GM21390 (cell line): ENCODE data around the gene ODF2.
"Not testable (repeated sequence)": the region's sequence is repeated elsewhere in the genome, so short reads cannot be mapped to it uniquely, and the experiment has no call there.

Experiments used
- ATAC-seq: cut with Tn5 transposase; IDR thresholded peaks from one replicate; pipeline ENCODE4 v1.9.1; 2021; ENCODE audit not compliant: unreplicated experiment

ODF2 gene

DNA sequence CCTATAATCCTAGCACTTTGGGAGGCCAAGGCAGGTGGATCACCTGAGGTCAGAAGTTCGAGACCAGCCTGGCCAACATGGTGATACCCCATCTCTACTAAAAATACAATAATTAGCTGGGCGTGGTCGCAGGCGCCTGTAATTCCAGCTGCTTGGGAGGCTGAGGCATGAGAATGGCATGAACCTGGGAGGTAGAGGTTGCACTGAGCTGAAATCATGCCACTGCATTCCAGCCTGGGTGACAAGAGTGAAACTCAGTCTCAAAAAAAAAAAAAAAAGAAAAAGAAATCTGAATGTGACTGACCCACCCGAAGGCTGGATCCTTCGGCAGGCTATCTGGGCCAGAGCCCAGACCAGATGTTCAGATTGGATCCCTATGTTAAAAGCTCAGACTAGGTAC, 32.5 kb upstream of the ODF2 start:
- ATAC-seq = not testable (repeated sequence)

DNA sequence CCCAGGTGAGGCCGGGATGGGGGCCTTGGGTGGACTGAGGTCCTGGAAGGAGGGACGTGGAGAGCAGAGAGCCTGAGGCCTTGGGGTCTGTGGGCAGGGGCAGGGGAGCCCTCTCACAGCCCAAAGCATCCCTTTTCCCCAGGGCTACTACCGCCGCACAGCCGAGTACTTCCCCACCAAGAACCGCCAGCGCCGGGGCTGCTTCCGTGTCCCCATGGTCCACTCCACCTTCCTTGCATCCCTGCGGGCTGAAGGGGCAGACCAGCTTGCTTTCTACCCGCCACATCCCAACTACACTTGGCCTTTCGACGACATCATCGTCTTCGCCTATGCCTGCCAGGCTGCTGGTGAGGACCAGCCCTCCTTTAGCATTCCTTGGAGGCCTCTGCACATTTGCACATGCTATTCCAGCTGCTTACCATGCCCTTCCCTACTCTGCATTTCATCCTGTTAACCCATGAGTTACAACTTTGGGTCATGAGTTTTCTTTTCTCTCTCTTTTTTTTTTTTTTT, 31.5 kb upstream of the ODF2 start:
- ATAC-seq = no peak

DNA sequence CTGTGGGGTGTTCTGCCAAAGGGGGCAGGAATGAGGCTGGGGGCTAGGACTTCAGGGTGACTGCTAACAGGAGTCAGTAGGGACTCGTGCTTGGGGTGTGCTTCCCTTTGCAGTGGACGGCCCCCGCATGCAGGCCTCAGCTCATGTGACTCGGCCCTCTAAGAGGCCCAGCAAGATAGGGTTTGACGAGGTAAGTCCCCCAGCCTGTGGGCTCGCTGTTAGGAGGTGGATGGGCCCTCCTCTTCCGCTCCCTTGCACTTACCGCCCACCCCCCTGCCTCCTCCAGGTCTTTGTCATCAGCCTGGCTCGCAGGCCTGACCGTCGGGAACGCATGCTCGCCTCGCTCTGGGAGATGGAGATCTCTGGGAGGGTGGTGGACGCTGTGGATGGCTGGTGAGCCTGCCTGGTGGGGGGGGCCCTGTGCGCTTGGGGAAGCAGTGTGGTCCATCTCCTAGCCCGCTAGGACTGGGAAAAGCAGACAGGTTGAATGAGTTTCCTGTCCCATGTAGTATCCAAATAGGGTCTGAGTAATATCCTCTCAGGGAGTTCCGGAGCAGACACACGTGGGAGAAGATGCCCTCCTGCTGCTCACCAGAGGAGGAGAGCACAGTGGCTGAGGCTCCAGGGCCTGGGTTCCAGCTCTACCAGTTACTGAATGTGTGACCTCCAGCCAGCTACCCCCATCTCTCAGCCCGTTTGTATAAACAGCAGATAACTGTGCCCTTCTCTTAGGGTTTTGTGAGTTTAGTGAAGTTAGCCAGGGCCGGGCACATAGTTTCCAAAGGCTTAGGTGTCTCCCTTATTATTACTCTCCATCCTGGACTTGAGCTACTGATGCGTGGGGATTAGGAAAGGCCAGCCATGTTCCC, 26.9 kb upstream of the ODF2 start:
- no peak for ATAC-seq

DNA sequence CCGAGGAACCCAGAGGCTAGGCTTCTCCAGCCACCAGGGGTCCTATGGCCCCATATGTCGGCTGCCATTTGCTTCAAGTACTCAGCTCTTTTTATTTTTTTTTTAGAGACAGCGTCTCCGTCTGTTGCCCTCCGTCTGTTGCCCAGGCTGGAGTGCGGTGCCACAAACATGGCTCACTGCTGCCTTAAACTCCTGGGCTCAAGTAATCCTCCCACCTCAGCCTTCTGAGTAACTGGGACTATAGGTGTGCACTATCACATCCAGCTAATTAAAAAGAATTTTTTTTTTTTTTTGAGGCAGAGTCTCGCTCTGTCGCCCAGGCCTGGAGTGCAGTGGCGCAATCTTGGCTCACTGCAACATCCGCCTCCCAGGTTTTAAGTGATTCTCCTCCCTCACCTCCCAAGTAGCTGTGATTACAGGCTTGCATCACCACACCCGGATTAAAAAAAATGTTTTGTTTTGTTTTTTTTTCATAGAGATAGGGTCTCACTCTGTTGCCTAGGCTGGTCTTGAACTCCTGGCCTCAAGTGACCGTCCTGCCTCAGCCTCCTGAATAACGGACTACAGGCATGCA, 26.2 kb upstream of the ODF2 start:
- ATAC-seq = no peak

DNA sequence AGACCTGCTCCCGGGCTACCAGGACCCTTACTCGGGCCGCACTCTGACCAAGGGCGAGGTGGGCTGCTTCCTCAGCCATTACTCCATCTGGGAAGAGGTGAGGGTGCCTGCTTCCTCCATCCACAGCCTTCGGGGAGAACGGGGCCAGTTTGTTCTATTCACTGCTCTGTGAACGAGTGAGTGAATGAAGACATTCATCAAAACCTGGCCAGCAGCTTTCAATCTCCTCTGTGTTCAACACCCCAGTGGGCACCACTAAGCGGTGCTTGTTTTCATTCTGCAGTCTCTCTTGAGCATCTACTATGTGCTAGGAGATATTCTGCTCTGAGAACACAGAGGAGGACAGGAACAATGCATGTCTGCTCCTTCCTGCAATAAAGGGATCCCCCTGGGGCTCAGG, 24.6 kb upstream of the ODF2 start:
- ATAC-seq = no peak

DNA sequence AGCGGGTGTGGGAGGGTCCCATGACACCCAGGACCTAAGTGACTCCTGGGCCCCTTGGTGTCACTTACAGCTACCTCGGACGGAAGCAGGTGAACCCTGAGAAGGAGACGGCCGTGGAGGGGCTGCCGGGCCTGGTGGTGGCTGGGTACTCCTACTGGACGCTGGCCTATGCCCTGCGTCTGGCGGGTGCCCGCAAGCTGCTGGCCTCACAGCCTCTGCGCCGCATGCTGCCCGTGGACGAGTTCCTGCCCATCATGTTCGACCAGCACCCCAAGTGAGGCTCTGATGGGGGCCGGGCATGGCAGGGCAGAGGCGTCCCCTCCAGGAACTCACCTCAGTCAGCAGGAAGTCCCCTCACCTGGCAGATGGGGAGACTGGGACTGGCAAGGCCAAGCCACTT, 21.5 kb upstream of the ODF2 start:
- no peak for ATAC-seq

DNA sequence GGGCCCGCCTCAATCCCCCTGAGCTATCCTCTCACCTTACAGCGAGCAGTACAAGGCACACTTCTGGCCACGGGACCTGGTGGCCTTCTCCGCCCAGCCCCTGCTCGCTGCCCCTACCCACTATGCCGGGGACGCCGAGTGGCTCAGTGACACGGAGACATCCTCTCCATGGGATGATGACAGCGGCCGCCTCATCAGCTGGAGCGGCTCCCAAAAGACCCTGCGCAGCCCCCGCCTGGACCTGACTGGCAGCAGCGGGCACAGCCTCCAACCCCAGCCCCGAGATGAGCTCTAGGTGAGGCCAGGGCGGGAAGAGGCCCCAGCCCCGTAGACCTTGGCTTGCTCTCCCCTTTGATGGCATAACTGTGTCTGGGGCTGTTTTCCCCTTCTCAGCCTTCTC, 20.2 kb upstream of the ODF2 start:
- ATAC-seq = no peak

DNA sequence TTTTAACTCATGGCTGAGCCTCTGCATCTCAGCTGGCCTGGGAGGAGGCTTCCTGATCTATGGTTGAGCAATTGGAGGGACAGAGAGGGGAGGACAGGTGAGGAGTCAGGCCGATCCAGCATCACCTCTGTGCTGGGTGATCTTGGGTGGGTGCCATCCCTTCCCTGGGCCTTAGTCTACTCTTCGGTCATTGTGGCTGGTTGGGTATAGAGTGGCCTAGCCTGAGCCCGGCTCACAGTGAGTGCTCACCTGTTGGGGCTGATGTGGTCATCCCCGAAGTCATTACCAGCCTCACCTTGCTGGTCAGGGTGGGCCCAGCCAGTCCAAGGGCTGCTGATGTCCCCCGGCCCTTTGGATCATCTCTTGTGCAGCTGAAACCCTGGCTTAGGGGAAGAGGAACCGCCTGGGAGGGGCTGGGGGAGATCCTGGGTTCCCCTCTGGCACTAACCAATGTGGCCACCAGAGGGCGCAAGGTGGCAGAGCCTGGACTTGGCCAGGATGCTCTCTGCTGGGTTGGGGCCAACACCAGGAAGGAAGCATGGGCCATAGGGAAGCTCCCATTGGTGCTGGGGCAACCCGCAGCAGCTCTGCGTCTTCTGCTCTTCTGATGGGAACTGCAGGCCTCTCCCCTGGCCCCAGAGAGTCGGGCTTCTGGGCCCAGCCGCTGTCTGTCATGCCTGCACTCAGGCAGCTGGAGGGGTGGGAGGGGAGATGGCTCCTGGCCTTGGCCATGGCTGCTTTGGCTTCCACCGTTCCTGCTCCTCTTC, 17.3 kb upstream of the ODF2 start:
- no peak for ATAC-seq

DNA sequence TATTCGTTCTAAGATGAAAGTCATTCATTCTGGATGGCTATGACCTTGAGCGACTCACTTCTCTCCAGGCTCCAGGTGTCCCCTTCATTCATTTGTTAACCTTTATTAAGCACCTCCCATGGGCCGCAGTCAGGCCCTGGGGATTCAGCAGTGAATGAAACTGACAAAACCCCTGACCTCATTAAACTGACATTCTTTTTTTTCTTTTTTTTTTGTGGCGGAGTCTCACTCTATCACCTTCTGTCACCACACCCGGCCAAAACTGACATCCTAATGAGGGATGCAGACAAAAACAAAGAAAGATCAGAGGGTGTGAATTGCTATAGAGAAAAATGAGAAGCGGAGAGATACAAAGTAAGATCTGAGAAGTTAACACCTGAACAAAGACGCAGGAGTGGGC, 16.5 kb upstream of the ODF2 start:
- ATAC-seq = no peak

DNA sequence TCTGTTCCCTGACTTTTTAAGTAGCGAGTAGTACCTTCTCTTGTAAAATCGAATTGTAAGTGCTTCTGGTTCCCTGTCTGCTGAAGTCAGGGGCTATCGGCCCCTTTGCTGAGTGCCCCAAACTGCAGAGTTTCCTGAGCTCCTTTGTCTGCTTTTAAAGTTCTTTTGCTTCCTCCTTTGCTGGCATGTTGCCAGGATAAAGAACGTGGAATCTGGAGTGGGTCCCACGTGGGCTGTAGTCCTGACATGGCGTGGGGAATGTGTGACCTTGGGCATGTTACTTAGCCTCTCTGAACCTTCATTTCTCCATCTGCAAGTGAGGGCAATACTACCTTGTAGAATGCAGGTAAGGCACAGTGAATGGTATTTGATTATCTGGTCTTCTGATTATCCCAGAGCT, 13.7 kb upstream of the ODF2 start:
- no peak for ATAC-seq

DNA sequence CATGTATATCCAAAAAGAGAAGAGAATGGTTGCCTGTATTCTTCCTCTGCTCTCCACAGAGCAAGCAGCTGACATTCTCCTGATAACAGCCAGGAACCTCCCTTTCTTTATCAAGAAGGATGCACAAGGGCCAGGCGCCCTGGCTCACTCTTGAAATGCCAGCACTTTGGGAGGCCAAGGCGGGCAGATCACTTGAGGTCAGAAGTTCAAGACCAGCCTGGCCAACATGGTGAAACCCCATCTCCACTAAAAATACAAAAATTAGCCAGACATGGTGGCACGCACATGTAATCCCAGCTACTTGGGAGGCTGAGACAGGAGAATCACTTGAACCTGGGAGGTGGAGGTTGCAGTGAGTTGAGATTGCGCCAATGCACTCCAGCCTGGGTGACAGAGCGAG, 9.3 kb upstream of the ODF2 start:
- not testable (repeated sequence) for ATAC-seq

DNA sequence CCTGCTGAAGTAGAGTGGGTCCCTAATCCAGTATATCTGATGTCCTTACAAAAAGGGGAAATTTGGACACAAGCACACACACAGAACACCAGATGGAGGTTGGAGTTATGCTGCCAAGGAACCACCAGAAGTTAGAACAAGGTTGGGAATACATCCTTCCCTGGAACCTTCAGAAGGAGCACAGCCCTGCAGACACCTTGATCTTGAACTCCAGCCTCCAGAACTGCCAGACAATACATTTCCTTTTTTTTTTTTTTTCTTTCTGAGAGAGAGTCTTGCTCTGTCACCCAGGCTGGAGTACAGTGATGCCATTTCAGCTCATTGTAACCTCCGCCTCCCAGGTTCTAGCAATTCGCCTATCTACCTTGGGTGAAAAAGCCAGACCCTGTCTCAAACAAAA, 7.1 kb upstream of the ODF2 start:
- ATAC-seq = no peak

DNA sequence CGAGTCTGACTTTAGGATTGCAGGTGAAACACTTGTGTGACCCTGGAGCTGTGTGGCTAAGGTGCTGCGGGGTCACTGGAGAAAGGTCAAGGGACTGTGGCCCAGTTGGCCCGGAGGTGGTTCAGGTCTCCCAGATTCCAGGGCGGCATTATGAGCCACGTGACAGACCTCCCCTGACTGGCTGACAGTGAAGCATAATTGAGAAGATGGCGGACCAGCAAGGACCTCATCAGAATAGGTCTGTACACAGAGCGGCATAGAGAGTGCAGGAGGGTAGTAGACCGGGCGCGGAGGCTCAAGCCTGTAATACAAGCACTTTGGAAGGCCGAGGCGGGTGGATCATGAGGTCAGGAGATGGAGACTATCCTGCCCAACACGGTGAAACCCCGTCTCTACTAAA, 815 bp upstream of the ODF2 start:
- ATAC-seq = no peak

DNA sequence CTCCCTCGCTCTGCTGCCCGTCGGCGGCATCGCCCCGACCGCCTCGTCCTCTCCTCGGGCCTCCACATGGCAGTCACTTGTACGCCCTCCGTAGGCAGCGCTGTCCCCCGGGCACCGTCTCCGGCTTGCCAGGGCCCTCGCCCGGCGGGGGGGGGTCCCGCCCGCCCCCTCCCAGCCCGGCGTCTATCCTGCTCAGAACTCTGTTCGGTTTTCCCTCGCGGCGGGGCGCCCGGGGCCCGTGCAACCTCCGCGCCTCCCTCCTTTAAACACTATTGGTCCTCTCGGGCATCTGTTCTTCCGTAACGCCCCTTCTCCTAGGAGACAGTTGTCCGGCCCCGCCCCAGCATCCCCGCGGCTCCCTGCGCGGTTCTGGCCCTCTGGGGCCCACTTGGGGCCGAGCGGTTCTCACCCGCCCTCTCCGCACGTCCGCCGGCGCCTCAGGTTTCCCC, 831 bp downstream of the ODF2 start:
- peak; percentile 53 for ATAC-seq

DNA sequence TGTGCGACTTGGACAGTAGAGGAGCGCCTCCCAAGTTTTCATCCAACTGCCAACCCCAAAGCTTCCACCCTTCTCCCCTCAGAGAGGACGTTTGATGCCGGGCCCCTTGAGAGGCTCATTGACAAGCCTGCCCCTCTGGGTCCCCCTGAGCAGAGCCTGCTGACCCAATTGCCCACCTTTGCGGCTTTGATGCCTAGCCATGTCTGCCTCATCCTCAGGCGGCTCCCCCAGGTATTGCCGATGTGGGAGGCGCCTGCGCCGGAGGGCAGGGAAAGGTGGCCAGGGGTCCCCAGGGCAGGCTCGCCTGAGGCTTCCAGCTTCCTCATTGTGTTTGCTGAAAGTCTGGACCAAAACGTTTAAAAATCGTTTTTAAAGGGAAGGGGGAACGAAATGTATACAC, 1.4 kb downstream of the ODF2 start:
- no peak for ATAC-seq

DNA sequence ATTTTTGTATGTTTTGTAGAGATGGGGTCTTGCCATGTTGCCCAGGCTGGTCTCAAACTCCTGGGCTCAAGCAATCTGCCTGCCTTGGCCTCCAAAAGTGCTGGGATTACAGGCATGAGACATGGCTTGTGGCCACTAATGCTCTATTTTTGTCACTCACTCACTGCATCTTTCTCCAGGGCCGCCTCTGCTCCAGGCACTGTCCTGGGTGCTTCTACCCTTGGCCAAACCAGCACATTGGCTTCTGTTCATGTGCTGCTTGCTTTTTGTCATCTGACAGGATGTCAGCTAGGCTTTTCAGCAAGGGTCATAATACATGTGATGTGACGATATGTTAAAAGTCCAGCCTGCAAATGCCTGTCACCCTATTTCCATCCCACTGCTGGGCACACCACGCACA, 3.2 kb downstream of the ODF2 start:
- ATAC-seq = no peak

DNA sequence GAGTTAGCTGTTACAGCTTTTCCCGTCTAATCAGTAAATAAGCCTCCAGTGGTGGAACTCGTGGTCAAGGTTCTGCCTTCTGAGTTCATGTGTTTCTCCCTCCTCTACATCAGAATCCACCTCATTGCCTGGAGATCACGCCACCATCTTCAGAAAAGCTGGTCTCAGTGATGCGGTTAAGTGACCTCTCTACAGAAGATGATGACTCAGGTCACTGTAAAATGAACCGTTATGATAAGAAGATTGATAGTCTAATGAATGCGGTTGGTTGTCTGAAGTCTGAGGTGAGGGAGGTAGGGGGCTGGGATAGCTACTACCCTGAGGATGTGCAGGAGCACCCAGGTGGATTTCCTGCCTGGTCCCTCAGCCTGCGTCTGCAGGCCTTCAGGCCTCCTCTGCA, 13.3 kb downstream of the ODF2 start:
- no peak for ATAC-seq

DNA sequence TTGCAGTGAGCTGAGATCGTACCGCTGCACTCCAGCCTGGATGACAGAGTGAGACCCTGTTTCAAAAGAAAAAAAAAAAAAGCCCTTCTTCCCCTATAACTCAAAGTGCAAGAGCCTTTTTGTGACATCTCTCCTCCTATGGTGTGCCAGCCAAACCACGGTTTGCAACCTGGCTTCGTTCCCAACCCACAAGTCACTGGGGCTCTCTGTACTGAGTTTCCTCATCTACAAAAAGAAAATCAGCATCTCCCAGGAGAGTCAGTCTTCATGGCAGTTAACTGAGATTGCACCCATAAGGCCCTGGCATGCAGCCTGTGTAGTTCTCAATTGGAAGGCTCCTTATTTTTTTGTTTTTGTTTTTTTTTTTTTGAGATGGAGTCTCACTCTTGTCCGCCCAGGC, 14.8 kb downstream of the ODF2 start:
- ATAC-seq = no peak

DNA sequence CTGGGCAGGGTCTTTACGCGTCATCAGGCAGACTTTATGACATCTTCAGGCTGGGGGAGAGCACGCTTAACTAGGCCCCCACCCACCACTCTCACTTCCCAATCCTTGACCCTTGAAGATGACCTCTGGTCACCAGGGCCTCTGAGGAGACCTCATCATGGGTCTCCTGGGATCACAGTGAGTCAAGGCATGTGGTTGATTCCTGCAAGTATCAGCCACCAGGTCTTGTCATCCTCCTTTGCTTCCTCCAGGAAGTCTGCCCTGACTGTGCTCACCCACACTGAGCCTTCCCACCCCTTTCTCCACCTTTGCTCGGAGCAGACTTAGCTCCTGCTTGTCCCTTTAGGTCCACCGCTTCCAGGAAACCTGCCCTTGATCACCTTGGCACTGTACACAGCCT, 17.3 kb downstream of the ODF2 start:
- ATAC-seq = no peak

DNA sequence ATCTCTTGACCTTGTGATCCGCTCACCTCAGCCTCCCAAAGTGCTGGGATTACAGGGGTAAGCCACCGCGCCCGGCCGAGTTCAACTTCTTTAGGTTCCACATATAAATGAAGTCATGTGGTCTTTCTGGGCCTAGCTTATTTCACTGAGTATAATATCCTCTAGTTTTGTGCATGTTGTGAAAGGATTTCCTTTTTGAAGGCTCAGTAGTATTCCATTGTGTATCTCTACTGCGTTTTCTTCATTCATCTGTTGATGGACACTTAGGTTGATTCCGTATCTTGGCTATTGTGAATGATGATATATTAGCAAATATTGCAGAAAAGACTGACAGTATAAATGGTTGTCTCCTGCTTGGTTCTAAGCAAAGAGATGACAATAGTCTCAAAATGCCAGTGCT, 20.1 kb downstream of the ODF2 start:
- no peak for ATAC-seq

DNA sequence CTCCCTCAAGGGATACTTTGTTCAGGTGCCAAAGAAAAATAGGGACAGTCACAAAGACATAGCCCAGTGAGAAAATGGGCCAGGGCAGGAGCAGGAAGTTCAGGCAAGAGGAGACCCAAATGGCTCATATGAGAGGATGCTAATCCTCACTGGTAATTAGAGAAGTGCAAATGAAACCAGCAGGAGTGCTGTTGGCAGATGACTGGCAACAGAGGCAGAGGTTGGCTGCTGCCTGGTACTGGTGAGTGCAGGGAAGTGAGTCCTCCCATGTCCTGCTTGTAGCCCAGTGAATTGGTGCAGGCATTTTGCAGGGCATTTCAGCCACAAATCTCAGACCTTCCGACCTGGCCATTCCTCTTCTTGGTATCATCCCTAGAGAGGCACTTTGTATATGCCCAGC, 23.5 kb downstream of the ODF2 start:
- no peak for ATAC-seq

DNA sequence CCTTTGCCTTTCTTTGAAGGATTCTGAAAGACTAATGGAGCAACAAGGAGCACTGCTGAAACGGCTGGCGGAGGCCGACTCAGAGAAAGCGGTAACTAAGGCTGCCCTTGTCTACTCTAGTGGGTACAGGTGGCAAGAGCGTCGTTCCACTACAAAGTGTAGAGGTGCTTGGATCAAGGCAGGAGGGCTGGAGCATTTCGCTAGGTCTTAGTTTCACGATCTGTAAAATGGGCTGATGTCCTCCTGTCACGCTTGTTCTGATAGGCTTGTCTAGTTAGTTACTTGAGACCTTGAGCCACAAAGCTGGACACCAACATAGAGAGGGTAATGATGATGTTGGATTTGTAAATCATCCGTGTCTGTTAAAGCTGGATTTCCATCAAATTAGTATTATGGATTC, 25.8 kb downstream of the ODF2 start:
- no peak for ATAC-seq
